ENCODE data around the gene EMCN.

DNA sequence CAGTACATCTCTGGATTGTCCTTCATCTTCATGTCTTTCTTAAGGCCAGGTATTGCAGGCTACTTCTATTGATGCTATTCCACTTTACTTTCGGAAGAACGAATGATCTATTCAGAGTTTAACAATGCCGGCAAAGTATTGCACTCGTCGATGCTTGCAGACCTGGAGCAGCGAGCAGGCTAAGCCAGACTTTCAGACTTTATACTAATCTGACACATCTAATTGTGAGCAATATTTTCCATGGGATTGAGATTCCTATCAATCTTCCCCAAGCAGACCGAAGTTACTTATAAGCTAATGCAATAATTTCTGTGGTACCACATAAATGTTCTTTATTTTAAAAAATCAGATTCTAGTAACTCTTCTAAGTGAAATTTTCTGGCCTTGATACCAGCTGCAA is 1.6 kb downstream of the EMCN start:
- no peak for TF ChIP-seq EZH2 (IDR thresholded peaks at IDR 0.05; ENCODE audit: insufficient read depth, poor library complexity, severe bottlenecking)
- no peak for TF ChIP-seq EZH2phosphoT487 (IDR thresholded peaks at IDR 0.05; ENCODE audit: insufficient read depth, low read depth)

Measured in GM23248 (cell line).